Endothelial cell (in vitro differentiated cells): Measurements from ENCODE around the gene SCNN1A. TPM values are rescaled to one million over a fixed set of nuclear protein-coding genes. Genes with fewer than 3 reads are reported as not detected.

Experiments
- DNase-seq: peaks from one replicate; pipeline ENCODE4 v3.0.0; 2021; ENCODE audit warnings: low spot score
- H3K27ac Mint-ChIP-seq: one replicate; pipeline ENCODE4 v1.8.0; 2021; ENCODE audit warnings: mixed read lengths, inconsistent platforms; ENCODE audit not compliant: unreplicated experiment
- H3K27me3 Mint-ChIP-seq: one replicate; pipeline ENCODE4 v1.8.0; 2021; ENCODE audit warnings: mild to moderate bottlenecking, moderate library complexity, mixed read lengths, inconsistent platforms; ENCODE audit not compliant: unreplicated experiment
- H3K36me3 Mint-ChIP-seq: one replicate; pipeline ENCODE4 v1.8.0; 2021; ENCODE audit warnings: mild to moderate bottlenecking, low read depth, mixed read lengths, inconsistent platforms; ENCODE audit not compliant: unreplicated experiment
- H3K4me1 Mint-ChIP-seq: one replicate; pipeline ENCODE4 v1.8.0; 2021; ENCODE audit warnings: mild to moderate bottlenecking, mixed read lengths, inconsistent platforms; ENCODE audit not compliant: unreplicated experiment
- H3K4me3 Mint-ChIP-seq: one replicate; pipeline ENCODE4 v1.8.0; 2021; ENCODE audit warnings: mild to moderate bottlenecking, mixed read lengths, inconsistent platforms; ENCODE audit not compliant: unreplicated experiment
- H3K9me3 Mint-ChIP-seq: one replicate; pipeline ENCODE4 v1.8.0; 2021; ENCODE audit warnings: mixed read lengths, inconsistent platforms; ENCODE audit not compliant: unreplicated experiment
- CTCF ChIP-seq: fragments of 200-600 bp; sonication (generic); IDR thresholded peaks from one replicate; pipeline ENCODE4 v1.5.0; 2021; ENCODE audit warnings: antibody characterized with exemption; ENCODE audit not compliant: unreplicated experiment
- total RNA-seq: library from RNA; stranded (reverse); fragmentation: NEBNext Ultra II Directional; extraction: Animal tissue kit (Norgen Biotek cat#: 25700); gene quantifications from one replicate; pipeline ENCODE4 v1.2.1, GENCODE V29; 2021; ENCODE audit not compliant: unreplicated experiment

Gene SCNN1A
- total RNA-seq, 1 donor from 2014 or later = 2.2 TPM

GRCh38 chr12:6372403-6373003 lies 2.9 kb downstream of the SCNN1A start:
- Mint-ChIP-seq H3K27me3 (peaks cover 17% of the 10 kb centered on the region), H3K4me1 (peaks cover 54% of the 10 kb centered on the region), H3K36me3 (no peaks in the 10 kb centered on the region), H3K9me3 (no peaks in the 10 kb centered on the region), H3K4me3 (peak overlapping the region; percentile 33), H3K27ac (peak overlapping the region; percentile 70)
- no peak for DNase-seq
- no peak for TF ChIP-seq CTCF

- peak overlapping the region; percentile 68 for H3K27ac Mint-ChIP-seq
- H3K36me3 Mint-ChIP-seq = no peaks in the 10 kb centered on the region
- H3K4me1 Mint-ChIP-seq = peaks cover 47% of the 10 kb centered on the region
- peaks cover 16% of the 10 kb centered on the region for H3K27me3 Mint-ChIP-seq
- no peak overlapping the region for H3K4me3 Mint-ChIP-seq
- no peak for TF ChIP-seq CTCF
- peak; percentile 36 for DNase-seq
- no peaks in the 10 kb centered on the region for H3K9me3 Mint-ChIP-seq
Measured at GRCh38 chr12:6370994-6371754, 4.2 kb downstream of the SCNN1A start.

- no peak for TF ChIP-seq CTCF
- Mint-ChIP-seq H3K4me3 (no peak overlapping the region), H3K27me3 (peaks cover 16% of the 10 kb centered on the region), H3K27ac (no peak overlapping the region), H3K36me3 (no peaks in the 10 kb centered on the region), H3K9me3 (no peaks in the 10 kb centered on the region), H3K4me1 (peaks cover 41% of the 10 kb centered on the region)
- no peak for DNase-seq
Measured at GRCh38 chr12:6370576-6370935, 4.8 kb downstream of the SCNN1A start.

- Mint-ChIP-seq H3K9me3 (no peaks in the 10 kb centered on the region), H3K27ac (peak overlapping the region; percentile 18), H3K4me3 (no peak overlapping the region), H3K27me3 (peaks cover 15% of the 10 kb centered on the region), H3K4me1 (peaks cover 38% of the 10 kb centered on the region), H3K36me3 (no peaks in the 10 kb centered on the region)
- DNase-seq = no peak
- no peak for TF ChIP-seq CTCF
Measured at GRCh38 chr12:6369916-6370575, 5.3 kb downstream of the SCNN1A start.
